MCF 10A (cell line): ENCODE results near the gene BORCS5. TPM values are rescaled to one million over a fixed set of nuclear protein-coding genes. Genes with fewer than 3 reads are reported as not detected.

Source experiments
- BruUV-seq: library from RNA; stranded (reverse); fragments of 400-500 nt; replicated peaks from 2 replicates; lab custom pipeline; 2021; lab: Mats Ljungman, UMichigan
- CTCF ChIA-PET: fragments of 300-600 bp; sonication (Branson Sonifier 250); formaldehyde crosslinking; extraction: SDS; loops from one replicate; lab custom pipeline; 2021; ENCODE audit warnings: antibody characterized with exemption, inconsistent platforms; lab: Yijun Ruan, JAX
- POLR2A ChIA-PET: fragments of 300-600, 350-650 bp; sonication (Branson Sonifier 250); formaldehyde crosslinking; extraction: SDS; loops from one replicate; lab custom pipeline; 2020; ENCODE audit warnings: antibody characterized with exemption, inconsistent platforms; lab: Yijun Ruan, JAX
- DNase-seq: peaks from one replicate; pipeline ENCODE4 v3.0.0-alpha.2; 2018; ENCODE audit not compliant: unreplicated experiment
- H3K27ac Mint-ChIP-seq: one replicate; pipeline ENCODE4 v1.8.0; 2022; ENCODE audit warnings: mild to moderate bottlenecking, low read depth, mixed read lengths; ENCODE audit not compliant: unreplicated experiment
- H3K27me3 Mint-ChIP-seq: one replicate; pipeline ENCODE4 v1.8.0; 2022; ENCODE audit warnings: mixed read lengths; ENCODE audit not compliant: insufficient read depth, unreplicated experiment
- H3K36me3 Mint-ChIP-seq: one replicate; pipeline ENCODE4 v1.8.0; 2022; ENCODE audit warnings: mild to moderate bottlenecking, moderate library complexity, mixed read lengths; ENCODE audit not compliant: insufficient read depth, unreplicated experiment
- H3K4me1 Mint-ChIP-seq: one replicate; pipeline ENCODE4 v1.8.0; 2022; ENCODE audit warnings: mixed read lengths; ENCODE audit not compliant: insufficient read depth, unreplicated experiment
- H3K4me3 Mint-ChIP-seq: one replicate; pipeline ENCODE4 v1.8.0; 2022; ENCODE audit warnings: mild to moderate bottlenecking, moderate library complexity, mixed read lengths; ENCODE audit not compliant: unreplicated experiment
- H3K9me3 Mint-ChIP-seq: one replicate; pipeline ENCODE4 v1.8.0; 2022; ENCODE audit warnings: mixed read lengths; ENCODE audit not compliant: unreplicated experiment
- CTCF ChIP-seq: fragments of 200-600 bp; IDR thresholded peaks from one replicate; pipeline ENCODE4 v1.8.0; 2022; ENCODE audit warnings: antibody characterized with exemption, mild to moderate bottlenecking; ENCODE audit not compliant: unreplicated experiment
- intact Hi-C: fragments of 100-400 bp; cut with micrococcal nuclease; formaldehyde crosslinking; loops from 2 replicates; pipeline ENCODE4 v1.14.1; 2022
- total RNA-seq: library from RNA; stranded (reverse); gene quantifications from 2 replicates; pipeline ENCODE4 v1.2.3, GENCODE V29; 2022

The BORCS5 gene
- total RNA-seq, 1 experiment from 2014 or later = 11.0 TPM

- ChIA-PET POLR2A (interaction anchor here (0.6 to 0.7 kb wide), 2 partner anchors 101 to 1050 kb away, joined by 3 to 4 read pairs; no protein-coding TSS in a partner anchor), CTCF (interaction anchor here (0.6 to 0.9 kb wide), 2 partner anchors 229 to 743 kb away, joined by 4 to 7 read pairs; no protein-coding TSS in a partner anchor)
- H3K27me3 Mint-ChIP-seq = no peaks in the 10 kb centered on the region
- no peak overlapping the region for H3K4me3 Mint-ChIP-seq
- no peaks in the 10 kb centered on the region for H3K9me3 Mint-ChIP-seq
- intact Hi-C loops = loop anchor here (10.0 kb wide), 1 partner anchor 768 kb away; no protein-coding TSS in a partner anchor
- DNase-seq = no peak
- no TSS peak for BruUV-seq
- H3K36me3 Mint-ChIP-seq = no peaks in the 10 kb centered on the region
- no peak overlapping the region for H3K27ac Mint-ChIP-seq
- peaks cover 6% of the 10 kb centered on the region for H3K4me1 Mint-ChIP-seq
- TF ChIP-seq CTCF = no peak
Observed at GRCh38 chr12:12323118-12323517, 33.8 kb upstream of the BORCS5 start.

GRCh38 chr12:12323591-12323990, 33.3 kb upstream of the BORCS5 start:
- ChIA-PET CTCF (interaction anchor here (0.6 to 6.4 kb wide), 4 partner anchors 229 to 817 kb away, joined by 3 to 51 read pairs (median 6); no protein-coding TSS in a partner anchor), POLR2A (interaction anchor here (0.6 to 0.7 kb wide), 3 partner anchors 58 to 1050 kb away, joined by 3 to 4 read pairs (median 3); no protein-coding TSS in a partner anchor)
- Mint-ChIP-seq H3K27ac (no peak overlapping the region), H3K4me3 (no peak overlapping the region), H3K27me3 (no peaks in the 10 kb centered on the region), H3K9me3 (no peaks in the 10 kb centered on the region), H3K36me3 (no peaks in the 10 kb centered on the region), H3K4me1 (peaks cover 6% of the 10 kb centered on the region)
- TF ChIP-seq CTCF = no peak
- no TSS peak for BruUV-seq
- no peak for DNase-seq
- intact Hi-C loops = loop anchor here (10.0 kb wide), 1 partner anchor 769 kb away; no protein-coding TSS in a partner anchor

GRCh38 chr12:12326262-12326661, 30.6 kb upstream of the BORCS5 start:
- H3K4me3 Mint-ChIP-seq = no peak overlapping the region
- no peak overlapping the region for H3K27ac Mint-ChIP-seq
- H3K36me3 Mint-ChIP-seq = peaks cover 10% of the 10 kb centered on the region
- no TSS peak for BruUV-seq
- H3K9me3 Mint-ChIP-seq = no peaks in the 10 kb centered on the region
- CTCF ChIA-PET = interaction anchor here (0.6 to 6.4 kb wide), 16 partner anchors 15 to 1722 kb away, joined by 3 to 51 read pairs (median 4); no protein-coding TSS in a partner anchor
- intact Hi-C loops = loop anchor here (5.0 to 10.0 kb wide), 2 partner anchors 59 to 771 kb away; partner anchors contain the start of gene LRP6
- H3K4me1 Mint-ChIP-seq = peaks cover 6% of the 10 kb centered on the region
- DNase-seq = no peak
- POLR2A ChIA-PET = interaction anchor here (0.7 kb wide), 1 partner anchor 244 kb away, joined by 3 read pairs; no protein-coding TSS in a partner anchor
- TF ChIP-seq CTCF = no peak
- H3K27me3 Mint-ChIP-seq = no peaks in the 10 kb centered on the region

GRCh38 chr12:12327802-12328201, 29.1 kb upstream of the BORCS5 start:
- Mint-ChIP-seq H3K9me3 (no peaks in the 10 kb centered on the region), H3K36me3 (peaks cover 10% of the 10 kb centered on the region), H3K4me3 (no peak overlapping the region), H3K27me3 (no peaks in the 10 kb centered on the region), H3K27ac (no peak overlapping the region), H3K4me1 (peaks cover 6% of the 10 kb centered on the region)
- DNase-seq = peak; percentile 66
- ChIA-PET POLR2A (interaction anchor here (0.6 to 1.3 kb wide), 2 partner anchors 30 to 179 kb away, joined by 3 read pairs; no protein-coding TSS in a partner anchor), CTCF (interaction anchor here (0.6 to 6.4 kb wide), 45 partner anchors 8 to 773 kb away, joined by 3 to 51 read pairs (median 4); partner anchors contain the start of genes BCL2L14 and MANSC1)
- no TSS peak for BruUV-seq
- intact Hi-C loops = loop anchor here (1.0 to 10.0 kb wide), 4 partner anchors 61 to 773 kb away; partner anchors contain the start of gene LRP6
- peak; percentile 59 for TF ChIP-seq CTCF
